SIG-M5 treated with dmso at 0.1 percent for 504 hours (cell line): ENCODE data around the gene DAB2IP.
"Not testable (repeated sequence)": the region's sequence is repeated elsewhere in the genome, so short reads cannot be mapped to it uniquely, and the experiment has no call there.

Experiments
- DNase-seq: peaks from one replicate; lab custom pipeline; 2025; ENCODE audit not compliant: unreplicated experiment; lab: John Stamatoyannopoulos, UW

DAB2IP gene

DNA sequence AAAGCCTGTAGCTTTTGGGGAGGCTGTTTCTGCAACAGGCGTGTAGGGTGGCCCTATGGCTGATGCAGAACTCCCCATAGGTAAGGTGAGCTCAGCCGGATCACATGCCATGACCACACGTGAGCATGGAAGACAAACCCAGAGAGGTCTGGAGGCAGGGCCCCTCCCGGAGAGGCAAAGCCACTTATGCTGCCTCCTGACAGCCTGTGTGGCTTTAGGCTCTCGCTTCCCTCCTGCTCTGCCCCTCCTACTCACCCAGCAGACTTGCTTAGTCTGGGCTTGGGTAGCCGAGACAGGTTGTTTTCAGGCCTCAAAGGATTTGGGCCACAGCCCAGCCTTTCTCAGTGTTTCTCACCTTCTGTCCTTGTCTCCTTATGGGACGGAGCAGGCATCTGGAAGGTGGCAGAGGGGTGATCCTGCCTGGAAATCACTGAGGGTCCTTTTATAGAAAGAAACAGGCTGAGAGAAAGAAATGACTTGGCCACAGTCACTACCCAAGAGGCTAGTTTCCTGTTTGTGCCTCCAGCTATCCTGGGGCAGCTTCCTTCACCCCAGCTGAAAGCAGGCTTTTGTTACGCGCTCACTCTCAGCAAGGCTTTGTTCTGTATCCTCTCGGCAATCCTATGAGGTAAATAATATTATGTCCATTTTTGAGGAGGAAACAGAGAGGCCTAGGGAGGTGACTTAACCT lies 89.9 kb downstream of the DAB2IP start:
- no peak for DNase-seq

DNA sequence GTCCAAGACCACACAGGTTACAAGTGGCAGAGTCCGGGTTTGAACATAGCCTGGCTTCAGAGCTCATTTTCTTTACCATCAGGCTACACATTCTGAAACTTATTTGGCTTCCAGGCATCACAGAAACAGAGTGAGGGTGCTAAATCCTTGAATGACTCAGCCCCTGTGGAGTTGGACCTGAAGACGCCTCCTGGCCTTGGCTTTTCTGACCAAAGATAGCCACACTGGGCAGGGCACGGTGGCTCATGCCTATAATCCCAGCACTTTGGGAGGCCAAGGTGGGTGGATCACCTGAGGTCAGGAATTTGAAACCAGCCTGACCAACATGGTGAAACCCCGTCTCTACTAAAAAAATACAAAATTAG lies 90.5 kb downstream of the DAB2IP start:
- not testable (repeated sequence) for DNase-seq

DNA sequence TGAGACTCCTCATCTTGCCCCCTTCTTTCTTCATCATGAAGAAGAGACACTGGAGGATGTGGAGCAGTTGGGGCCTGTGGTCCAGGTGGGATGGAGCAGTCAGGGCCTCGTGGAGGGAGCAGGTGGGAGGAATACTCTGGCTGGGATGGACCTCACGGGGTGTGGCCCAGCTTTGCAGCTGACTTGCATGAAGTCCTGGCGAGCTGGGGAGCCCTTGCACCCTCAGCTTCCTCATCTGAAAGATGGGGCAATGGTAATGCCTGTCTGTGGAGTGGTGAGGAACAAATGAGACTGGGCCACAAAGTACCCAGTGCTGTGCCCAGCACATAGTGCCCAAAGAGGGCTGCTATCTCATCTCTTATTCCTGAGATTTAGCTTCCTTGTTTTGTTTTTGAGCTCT lies 91.5 kb downstream of the DAB2IP start:
- no peak for DNase-seq

DNA sequence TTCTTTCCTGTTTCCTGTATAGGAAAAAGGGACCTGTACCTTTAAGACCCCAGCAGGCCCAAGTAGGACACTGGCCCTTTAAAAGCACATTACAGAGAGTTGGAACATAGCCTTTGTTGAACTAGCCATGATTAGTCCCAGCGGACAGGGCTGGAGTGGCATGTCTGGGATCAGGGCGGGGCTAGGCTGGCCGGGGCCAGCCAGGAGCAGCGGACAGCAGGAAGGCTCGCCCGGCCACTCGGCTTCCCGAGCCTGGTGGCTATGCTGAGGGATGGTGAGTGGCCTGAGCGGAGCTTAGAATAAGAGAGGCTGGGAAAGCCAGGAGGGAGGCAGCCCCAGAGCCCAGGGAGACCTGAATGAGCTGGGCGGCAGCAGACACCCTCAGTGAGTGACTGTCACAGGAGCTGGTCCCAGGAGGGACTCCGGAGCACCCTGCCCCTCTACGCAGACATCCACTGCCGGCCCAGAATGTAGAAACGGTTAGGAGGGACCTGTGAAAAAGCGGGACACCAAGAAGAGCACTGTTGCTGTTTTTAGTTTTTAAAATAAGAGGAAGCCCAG lies 92.1 kb downstream of the DAB2IP start:
- DNase-seq, result no peak

DNA sequence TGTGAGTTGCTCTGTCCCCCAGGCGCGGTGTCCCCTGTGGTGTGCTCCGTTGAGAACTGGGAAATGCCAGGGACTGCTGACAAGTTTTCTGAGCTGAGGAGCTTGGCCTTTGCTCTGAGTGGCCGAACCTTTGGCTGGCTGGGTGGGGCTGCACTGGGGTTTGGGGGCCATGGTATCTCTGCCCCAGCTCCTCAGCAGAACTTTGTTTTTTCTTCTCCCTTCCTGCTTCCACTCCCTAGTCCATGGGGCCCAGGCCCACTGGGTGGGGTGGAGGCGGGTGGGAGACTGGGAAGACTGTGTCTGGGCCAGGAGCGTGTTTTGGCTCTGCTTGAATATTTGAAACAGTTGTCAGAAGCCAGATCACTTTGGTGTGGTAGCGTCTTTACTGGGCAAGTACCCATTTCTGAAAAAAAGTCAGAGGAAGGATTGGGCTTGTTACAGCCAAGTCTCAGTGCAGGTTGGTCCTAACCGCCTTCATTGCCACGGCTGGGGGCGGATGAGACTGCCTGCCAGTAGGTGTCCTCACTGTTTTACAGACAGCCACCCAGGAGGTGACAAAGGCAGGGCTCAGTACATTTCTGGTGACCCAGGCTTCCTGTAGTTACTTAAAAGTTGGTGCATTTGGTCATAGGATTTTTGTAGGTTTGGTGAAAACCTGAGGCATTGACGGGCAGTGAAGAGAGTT lies 92.7 kb downstream of the DAB2IP start:
- DNase-seq, result peak; percentile 5

DNA sequence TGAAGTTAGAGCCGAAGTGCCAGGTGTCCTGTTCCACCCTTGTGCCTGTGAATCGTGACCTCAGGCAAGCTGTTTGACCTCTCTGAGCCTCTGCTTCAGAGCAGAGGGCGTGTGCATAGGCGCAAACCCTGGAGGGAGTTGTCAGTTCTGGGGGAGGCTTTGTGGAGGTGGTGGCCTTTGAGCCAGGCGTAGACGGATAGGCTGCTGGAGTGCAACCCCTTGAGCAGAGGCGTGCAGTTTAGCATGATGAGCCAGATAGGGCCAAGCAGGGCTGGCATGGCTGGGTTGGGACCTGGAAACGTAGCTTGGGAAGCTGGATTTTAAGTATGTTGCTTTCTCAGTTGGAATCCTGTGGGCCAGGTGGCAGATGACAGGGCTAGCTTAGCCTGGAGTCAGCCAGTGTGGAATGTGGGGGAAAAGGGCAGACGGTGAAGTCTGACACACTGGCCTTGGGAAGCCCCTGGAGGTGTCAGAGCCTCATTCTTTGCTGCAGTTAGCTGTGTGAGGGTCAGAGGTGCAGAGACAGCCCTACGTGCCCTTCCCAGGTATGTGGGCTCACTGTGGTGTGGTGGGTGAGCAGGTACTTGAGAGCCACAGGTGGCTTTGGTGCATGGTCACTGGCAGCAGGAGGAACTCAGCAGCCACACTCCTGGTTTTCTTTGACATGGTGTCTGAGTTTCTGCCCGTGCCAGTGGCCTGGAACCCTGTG lies 93.4 kb downstream of the DAB2IP start:
- DNase-seq, result no peak

DNA sequence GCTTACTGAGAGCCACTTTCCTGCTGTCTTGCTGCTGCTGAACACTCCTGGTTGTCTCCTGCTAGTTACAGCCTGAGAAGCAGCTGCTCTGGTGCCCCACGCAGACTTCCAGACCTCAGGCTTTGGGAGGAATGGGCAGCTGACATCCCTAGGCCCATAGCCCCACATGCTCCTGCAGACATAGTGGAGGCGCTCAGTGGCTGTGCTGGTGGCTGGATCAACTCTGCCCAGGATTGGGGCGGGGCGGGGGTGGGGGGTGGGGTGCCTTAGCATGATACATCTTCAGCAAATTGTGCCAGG lies 93.9 kb downstream of the DAB2IP start:
- DNase-seq, result no peak

DNA sequence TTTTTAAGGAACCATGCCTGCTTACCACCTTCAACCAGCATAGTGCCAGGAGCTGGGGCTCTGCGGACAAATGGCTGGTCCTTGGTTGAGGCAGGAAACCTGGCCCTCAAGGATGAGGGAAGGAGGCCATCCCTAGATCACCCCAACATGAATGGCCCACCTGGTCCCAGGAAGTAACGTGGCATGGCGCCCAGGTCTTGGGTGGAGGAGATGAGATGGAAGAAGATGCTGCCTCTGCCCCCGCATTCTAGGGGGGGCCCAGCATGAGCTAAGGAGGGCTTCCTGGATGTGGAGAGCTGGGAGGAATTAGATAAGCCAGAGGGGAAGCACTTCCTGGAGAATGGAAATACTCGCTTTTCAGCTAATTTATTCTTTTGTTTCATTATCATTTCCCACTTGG lies 95.0 kb downstream of the DAB2IP start:
- no peak for DNase-seq

DNA sequence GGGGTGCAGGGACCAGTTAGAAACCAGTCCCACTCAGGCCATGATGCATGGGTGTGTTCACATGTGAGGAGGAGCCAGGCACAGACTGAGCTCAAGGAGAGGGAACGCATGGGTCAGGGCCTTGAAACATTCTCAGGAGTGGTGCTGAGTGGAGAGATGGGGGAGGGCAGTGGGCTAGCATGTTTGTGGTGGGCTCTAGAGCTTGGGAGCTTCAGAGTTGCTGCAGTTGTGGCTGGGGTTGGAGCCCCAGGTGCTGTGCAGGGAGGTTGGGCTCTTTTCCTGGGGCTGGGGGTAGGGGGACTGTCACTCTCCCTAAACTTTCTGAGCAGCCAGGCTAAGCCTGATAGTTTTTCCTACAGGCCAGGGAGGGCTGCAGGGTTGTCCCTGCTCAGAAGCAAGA lies 95.4 kb downstream of the DAB2IP start:
- DNase-seq, result no peak

DNA sequence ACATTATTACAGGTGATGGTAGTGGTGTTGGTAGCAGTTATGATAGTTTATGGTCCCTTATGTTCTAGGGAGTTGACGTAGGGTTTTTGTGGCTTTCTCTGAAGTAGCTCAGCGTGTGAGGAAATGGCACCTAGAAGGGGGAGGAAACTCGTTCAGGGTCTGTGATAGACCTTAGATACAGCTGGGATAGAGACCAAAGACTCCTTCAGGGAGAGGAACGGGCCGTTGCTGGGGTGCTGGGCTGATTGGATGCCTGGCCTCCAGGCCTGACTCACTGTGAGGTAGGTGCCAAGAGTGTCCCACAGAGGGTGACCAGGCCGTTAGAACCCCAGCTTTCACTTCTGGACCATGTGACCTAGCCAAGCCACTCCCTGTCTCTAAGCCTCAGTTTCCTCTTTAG lies 96.6 kb downstream of the DAB2IP start:
- DNase-seq, result no peak

DNA sequence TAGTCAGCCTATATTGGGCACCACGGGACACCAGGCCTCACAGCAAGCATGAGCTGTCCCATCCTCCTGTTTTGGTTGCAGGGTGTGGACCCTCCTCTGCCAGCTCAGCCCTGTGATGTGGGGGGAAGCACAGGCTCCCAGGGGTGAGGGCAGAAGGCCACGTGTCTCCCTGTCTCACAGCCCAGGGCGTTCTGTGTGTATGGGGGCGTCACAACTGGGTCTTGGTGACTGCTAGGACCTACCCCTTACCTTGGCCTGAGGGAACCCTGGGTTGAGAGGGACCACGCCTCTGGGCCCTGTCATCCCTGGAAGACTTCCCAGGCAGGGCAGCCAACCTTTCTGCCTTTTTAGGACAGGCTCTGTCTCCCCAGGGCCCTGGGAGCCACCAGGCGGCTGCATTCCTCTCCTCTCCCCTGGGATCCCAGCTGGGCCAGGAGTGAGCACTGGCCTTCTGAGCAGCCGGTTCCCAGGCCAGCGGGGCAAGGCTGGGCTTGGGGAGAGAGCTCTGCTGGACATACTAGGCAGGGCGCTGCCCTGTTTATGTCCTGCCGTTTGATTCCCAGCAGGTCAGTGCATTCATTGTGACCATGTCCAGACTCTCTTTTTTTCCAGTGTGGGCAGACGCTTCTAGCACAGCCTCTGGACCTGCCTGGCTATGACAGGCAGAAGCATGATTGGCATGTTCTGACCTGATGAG lies 97.4 kb downstream of the DAB2IP start:
- DNase-seq, result no peak

DNA sequence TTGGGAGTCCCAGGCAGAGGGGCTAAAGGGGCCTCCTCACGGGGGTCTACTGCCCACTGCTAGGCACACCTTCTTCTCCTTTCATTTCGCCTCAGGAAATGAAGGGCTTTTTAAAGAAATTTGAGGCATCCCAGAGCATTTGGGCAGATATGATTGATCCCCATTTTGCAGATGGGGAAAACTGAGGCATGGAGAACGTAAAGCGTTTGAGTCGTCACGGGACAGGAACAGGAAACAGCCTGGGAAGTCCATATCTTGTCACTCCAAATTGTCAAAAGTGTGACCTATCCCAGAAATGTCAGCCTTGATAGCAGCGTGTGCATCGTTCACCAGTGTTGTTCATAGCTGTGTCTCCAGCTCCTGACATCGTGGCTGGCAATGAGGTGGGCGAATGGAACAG lies 98.2 kb downstream of the DAB2IP start:
- no peak for DNase-seq

DNA sequence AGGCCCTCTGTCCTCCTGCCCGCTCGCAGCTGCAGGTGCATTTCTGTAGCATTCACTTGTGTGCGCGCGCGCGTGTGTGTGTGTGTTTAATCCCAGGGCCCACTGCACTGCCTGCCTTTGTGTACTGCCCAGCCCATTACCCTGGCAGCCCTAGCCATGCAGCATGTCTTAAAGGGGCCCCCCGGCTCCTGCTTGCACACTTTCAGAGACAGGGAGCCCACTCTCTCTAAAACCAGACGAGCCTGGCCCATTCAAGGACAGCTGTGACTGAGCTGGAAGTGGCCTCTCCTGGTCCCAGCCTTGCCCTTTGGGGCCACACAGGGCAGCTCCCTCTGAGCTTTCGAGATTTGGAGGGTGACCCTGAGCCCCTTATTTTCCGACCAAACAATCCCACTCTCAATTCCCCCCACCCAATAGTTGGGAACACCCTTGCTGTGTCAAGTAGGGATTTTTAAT lies 98.9 kb downstream of the DAB2IP start:
- DNase-seq, result no peak

DNA sequence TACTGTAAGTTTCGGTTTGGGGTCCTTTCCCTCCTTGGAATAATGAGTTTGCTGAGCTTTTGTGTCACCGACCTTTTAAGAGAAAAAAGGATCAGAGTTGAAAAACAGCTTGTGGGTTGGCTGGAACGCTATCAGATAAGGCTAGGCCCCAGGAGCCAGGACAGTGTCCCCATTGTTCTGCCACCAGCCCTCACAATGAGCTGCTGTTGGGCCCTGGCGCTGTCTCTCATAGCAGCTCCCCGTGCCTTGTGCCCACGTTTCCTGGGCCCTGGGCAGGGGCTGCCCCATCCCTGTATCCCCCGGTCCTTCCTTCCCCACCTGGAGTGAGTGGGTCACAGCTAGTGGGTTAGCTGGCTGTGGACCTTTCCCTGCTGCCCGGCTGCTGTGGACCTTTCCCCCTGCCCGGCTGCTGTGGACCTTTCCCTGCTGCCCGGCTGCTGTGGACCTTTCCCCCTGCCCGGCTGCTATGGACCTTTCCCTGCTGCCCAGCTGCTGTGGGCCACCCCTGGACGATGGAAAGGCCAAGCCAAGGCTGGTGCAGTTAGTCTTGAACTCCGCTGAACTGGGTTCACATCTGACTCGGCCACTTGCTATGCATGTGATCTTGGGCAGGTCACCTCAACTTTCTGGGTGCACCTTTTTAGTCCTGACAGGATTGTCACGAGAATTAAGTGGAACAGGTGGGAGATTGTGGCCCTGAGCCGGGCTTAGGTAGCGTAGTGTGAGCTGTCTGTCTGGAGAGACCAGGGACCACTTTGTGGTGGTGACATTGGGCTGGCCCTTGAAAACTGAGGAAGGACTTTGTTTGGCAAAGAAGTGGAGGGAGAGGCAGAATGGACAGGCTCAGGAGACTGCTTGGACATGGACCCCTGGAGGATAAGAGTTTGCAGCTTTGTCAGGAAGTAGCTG lies 99.5 kb downstream of the DAB2IP start:
- no peak for DNase-seq

DNA sequence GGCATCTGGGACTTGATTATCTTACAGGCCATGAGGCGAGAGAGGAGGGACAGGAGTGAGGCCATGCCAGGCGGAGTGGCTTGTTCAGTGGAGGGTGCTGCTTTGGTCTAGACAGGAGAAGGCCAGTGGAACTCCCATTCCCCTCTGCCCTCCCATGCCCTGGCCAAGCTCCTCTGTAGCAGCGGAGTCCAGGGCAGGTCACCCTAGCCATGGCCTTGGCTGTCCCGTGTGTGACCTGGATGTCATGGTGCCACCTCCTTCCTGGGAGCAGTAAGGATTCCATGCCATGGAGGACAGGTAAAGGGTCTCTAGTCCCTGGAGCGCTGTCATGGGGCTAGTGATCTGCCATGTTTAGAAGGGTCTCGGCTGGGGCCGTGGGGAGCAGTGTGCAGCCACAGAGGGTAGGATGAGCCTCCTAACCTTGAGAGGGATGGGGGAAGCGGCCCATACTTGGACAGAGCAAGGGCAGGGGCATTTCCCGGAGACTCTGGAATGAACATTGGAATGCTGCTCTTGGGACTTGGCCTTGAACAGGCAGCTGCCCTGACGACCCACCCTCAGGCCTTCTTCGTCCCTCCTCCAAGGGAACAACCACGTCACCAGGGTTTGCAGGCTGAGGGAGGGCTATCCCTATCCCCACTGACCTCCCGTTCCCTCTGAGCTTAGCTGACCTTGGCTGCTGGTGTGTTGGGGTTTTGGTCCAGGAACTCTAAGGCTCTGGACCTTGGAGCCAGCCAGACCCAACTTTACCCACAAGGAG lies 100.4 kb downstream of the DAB2IP start:
- no peak for DNase-seq

DNA sequence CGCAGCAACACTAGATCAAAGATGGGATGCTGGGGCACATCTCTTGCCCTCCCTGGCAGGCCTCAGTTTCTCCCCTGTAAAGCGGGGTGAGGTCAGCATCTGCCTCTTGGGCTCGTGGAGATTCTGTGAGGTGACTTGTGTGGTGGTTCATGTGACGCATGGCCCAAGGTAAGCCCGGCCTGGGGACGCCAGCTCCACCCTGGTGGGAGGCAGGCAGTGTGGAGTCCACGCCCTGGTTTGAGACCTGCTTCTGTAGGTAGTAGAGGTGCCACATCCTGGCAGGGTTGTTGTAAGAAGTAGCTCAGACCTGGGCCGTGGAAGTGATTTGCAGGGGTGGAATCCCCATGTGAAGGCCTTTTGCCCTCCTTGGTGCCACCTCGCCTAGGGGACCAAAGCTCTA lies 101.5 kb downstream of the DAB2IP start:
- no peak for DNase-seq

DNA sequence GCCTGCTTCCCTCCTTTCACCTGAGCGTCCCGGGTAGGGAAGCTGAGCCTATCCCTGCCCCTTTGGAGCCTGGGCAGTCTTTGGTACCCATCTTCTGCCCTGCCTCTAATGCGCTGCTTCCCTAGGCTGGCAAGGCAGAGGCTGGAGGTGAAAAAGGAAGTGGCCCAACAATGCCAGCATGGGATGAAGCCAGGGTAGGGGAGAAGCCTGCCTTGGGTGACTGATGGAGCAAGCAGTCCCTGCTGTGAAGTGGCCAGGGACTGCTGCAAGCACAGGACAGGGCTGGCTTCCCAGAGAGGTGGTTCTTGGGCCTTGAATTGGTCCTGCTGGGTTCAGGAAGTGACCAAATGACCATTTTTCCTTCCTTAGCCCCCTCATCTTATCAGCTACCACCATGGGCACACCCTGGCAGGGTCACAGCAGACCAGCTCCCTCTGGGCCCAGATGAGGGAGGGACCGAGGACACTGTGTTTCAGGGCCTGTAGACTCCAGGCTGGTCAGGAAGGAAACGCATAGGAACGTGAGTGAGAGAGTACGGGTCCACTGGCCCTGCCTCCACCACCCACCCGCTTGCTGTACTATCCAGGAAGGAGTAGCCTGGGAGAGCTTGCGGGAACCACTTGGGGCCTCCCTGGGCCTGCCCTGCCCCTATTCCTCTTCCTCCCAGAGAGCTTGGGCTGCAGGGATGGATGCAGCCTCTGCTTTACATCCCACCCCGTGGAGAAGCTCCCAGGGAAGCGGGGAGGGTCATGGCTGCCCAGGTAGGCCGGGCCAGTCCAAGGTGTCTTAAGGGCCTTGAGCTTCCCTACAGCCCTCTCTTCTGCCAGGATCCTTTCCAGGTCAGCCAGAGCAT lies 102.6 kb downstream of the DAB2IP start:
- DNase-seq, result no peak

DNA sequence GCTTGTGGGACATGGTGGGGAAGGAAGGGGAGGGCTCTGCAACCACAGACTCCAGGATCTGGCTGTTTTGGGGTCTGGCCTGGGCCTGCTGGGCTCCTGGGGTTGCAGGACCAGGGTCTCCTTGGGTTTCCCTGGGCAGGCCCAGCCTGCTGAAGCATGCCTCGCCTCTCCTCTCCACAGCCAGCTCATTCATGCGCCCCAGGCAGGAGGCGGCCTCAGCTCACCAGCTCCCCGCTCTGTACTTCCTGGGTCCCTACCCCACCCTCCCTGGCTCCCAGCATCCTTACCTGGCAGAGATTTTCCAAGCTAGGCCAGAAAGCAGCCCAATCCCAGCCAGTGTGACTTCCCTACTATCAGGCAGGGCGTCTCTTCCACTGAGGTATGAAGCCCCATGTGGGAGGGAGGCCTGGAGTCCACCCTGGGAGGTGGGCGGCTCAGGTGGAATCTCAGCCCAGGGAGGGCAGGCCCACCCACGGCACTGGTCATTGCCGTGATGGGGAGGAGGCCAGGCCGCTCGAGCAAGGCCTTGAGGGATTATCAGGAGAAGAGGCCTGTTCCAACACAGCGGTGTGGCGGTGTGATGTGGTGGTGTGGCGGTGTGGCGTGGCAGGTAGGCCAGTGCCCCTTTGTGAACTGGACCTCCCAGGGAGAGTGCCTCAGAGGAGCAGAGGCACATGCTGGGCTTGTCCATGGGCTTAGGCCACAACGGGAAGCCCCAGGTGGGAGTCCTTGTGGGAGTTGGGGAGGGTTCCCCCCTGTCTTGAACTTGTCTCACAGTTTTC lies 103.4 kb downstream of the DAB2IP start:
- DNase-seq, result no peak
